KOPT-K1 (cell line): Measurements from ENCODE around the gene HIPK4.
"Not testable (repeated sequence)": the region's sequence is repeated elsewhere in the genome, so short reads cannot be mapped to it uniquely, and the experiment has no call there.

Source experiments
- H3K27ac ChIP-seq: fragments of 200-600 bp; sonication (generic); 2 replicates; pipeline ENCODE4 v1.5.1; 2016; ENCODE audit warnings: antibody characterized with exemption, mild to moderate bottlenecking, low read depth, low read length; ENCODE audit not compliant: poor library complexity, severe bottlenecking
- H3K36me3 ChIP-seq: fragments of 200-600 bp; sonication (generic); 2 replicates; pipeline ENCODE4 v1.5.1; 2017; ENCODE audit warnings: antibody characterized with exemption, mild to moderate bottlenecking, low read length, moderate library complexity; ENCODE audit not compliant: insufficient read depth
- H3K9me3 ChIP-seq: fragments of 200-600 bp; sonication (generic); 2 replicates; pipeline ENCODE4 v1.5.1; 2017; ENCODE audit warnings: antibody characterized with exemption, low read length, mild to moderate bottlenecking; ENCODE audit not compliant: insufficient read depth, poor library complexity, severe bottlenecking

Gene HIPK4

DNA sequence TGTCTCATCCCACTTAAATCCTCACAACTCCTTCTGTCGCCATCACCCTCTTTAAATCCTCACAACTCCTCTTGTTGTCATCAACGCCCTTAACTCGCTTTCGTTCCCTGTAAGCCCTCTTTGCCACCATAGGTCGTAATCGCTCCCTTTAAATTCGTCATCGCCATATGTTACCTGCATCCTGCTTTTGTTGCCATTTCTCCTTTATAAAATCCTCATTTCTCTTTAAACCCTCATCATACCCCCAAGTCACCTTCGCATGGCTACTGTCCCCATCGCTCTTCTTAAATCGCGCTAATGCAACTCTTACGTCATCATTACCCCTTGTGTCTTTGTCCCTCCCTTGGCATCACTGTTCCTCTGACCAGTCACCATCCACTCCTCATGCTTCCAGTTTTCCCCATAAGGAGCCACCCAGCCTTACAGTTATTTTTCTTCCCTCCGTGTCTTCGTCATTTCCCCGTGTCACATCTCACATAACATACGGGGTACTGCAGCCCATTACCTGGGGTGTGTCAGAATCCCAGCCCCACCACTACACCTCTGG lies 40.9 kb downstream of the HIPK4 start:
- Histone ChIP-seq H3K27ac (peak overlapping the region; percentile 29), H3K9me3 (no peaks in the 10 kb centered on the region), H3K36me3 (peaks cover 5% of the 10 kb centered on the region; the same call in 1 of the 2 replicates)

DNA sequence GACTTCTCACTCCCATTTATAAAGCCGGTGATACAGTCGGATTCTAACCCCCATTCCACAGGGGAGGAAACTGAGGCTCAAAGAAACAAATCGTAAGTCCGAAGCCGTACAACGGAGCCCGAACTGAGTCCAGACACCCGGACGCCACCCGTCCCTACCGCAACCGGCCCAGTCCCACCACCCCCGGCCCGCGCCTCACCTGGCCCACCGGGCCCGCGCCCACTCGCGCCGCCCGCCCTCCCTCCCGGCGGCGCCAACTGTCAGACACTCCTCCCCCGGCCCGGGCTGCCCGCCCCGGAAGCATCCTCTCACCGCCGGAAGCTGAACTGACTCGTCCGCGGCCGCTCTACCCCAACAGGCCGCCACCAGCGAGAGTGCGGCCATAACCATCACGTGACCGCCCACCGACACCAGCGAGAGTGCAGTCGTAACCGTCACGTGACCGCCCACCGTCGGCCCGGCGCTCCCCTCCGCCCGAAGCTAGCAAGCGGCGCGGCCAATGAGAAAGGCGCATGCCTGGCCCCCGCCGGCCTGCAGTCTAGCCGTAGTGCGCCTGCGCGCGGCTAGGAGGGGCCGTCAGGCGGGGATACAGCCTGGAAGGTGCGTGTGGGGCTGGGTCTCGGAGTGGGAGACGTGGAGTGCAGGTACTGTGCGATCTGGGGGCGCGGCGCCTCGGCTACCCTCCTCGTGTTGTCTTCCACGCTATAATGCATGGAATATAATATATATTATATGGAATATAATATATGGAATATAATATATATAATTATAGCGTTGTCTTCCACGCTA lies 41.7 kb downstream of the HIPK4 start, which contains the start of the genes C19orf47 and PLD3:
Gene C19orf47, minus strand, starts transcription at position 273 of the 789 bp plus-strand sequence. CDS start 6,540 bp downstream, outside the sequence.
Gene PLD3, plus strand, starts transcription at position 571 of the 789 bp plus-strand sequence. CDS start 17,789 bp downstream, outside the sequence.
- Histone ChIP-seq H3K36me3 (peaks cover 6% of the 10 kb centered on the region; the same call in 1 of the 2 replicates), H3K9me3 (no peaks in the 10 kb centered on the region), H3K27ac (peak within 1 kb of the TSS; percentile 74)

DNA sequence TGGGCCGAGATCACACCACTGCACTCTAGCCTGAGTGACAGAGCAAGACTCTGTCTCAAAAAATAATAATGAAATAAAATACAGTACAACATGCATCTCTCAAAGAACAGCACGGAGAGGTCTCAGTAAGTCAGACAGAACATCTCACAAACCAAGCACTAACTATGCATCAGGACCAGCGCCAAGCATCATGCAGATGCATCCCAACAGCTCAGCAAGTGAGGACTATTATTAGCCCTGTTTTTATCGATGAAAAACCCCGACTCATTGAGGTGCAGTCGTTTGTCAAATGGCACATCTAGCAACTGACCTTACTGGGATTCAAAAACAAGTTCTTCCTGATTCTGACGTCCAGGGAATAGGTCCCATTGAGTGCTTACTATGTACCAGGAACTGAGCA lies 45.6 kb downstream of the HIPK4 start:
- H3K9me3 ChIP-seq, result no peaks in the 10 kb centered on the region
- H3K36me3 ChIP-seq, result peaks cover 35% of the 10 kb centered on the region
- no peak overlapping the region for H3K27ac ChIP-seq

DNA sequence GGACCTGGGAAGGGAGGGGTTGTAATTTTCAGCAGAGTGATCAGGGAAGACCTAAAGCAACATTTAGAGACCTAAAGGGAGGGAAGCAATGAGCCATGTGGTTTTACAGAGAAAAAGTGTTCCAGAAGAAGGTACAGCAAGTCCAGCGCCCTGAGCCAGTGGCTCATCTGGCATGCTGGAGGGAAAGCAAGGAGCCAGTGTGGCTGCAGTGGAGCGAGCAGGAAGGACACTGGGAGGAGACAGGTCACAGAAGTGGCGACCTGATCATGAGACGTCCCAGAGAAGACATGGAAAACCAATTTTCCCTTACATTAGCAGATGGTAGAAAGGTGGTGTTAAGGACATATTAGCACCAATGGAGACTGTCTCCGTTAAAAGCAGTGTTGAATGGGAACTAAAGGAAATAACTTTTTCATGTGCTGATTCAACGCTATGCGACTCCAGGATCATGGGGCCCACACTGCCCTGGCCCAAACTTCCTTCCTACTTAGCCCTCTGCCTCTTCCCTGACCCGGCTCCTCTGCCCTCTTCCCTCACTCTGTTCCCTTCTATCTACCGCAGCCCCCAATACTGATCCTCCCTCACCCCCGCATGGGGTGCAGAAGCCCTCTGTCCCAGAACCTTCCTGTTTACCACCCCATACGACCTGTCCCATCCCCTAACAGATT lies 47.2 kb downstream of the HIPK4 start:
- Histone ChIP-seq H3K36me3 (peaks cover 49% of the 10 kb centered on the region), H3K27ac (no peak overlapping the region), H3K9me3 (no peaks in the 10 kb centered on the region)

- Histone ChIP-seq H3K36me3 (peaks cover 57% of the 10 kb centered on the region), H3K27ac (no peak overlapping the region), H3K9me3 (no peaks in the 10 kb centered on the region)
Observed at GRCh38 chr19:40341601-40342482, 48.1 kb downstream of the HIPK4 start.

- no peak overlapping the region for H3K27ac ChIP-seq
- H3K9me3 ChIP-seq, result no peaks in the 10 kb centered on the region
- peaks cover 77% of the 10 kb centered on the region for H3K36me3 ChIP-seq
Observed at GRCh38 chr19:40339018-40339728, 50.8 kb downstream of the HIPK4 start.

DNA sequence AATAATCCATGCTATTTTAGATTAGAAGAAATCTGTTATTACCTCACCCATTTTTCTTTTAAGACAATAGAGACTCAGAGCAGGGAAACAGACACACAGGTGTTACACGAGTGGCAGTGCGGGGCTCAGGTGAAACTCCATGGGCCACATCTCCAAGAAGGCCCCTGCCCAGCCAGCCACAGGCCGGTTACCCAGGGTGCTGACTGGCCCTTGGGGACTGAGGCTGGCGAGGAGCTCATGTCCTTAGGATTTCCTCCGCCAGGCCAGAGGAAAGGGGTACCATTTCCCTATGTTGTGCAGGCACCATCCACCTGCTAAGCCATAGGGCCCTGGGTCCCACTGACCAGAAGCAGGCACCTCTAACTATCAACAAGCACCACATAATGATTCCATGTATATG lies 52.4 kb downstream of the HIPK4 start:
- Histone ChIP-seq H3K27ac (no peak overlapping the region), H3K9me3 (no peaks in the 10 kb centered on the region), H3K36me3 (peaks cover 86% of the 10 kb centered on the region)

DNA sequence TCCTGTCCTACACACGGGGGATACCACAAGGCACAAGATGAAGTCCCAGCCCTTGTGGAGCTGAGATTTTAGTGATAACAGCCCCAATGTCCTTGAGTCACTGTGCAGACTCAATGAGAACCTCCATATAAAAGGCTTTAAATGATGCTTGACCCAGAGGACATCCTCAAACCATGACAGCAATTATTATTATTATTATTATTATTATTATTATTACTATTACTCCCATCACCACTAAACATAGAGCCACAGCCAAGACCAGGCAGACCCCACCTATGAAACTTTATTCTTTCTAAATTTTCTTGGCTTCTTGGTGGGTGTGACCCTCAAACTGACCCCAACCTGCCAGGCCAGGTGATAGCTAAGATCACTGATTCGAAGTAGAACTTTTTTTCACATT lies 52.9 kb downstream of the HIPK4 start:
- Histone ChIP-seq H3K36me3 (peaks cover 86% of the 10 kb centered on the region), H3K27ac (no peak overlapping the region), H3K9me3 (no peaks in the 10 kb centered on the region)

DNA sequence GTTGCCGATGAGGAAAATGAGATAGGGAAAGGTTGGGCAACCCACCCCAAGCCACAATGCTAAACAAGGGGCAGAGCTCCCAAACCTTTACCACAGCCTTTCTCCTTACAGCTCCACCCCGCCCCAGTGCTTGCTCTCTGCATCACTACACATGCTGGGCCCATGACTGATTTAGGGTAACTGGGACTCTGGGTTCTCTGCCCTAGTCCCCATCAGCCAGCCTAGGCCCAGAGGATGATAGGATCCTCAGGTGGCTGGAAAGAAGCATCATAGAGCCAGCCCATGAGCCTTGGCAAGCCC lies 53.4 kb downstream of the HIPK4 start:
- H3K9me3 ChIP-seq, result no peaks in the 10 kb centered on the region
- H3K27ac ChIP-seq, result no peak overlapping the region
- H3K36me3 ChIP-seq, result peaks cover 86% of the 10 kb centered on the region

DNA sequence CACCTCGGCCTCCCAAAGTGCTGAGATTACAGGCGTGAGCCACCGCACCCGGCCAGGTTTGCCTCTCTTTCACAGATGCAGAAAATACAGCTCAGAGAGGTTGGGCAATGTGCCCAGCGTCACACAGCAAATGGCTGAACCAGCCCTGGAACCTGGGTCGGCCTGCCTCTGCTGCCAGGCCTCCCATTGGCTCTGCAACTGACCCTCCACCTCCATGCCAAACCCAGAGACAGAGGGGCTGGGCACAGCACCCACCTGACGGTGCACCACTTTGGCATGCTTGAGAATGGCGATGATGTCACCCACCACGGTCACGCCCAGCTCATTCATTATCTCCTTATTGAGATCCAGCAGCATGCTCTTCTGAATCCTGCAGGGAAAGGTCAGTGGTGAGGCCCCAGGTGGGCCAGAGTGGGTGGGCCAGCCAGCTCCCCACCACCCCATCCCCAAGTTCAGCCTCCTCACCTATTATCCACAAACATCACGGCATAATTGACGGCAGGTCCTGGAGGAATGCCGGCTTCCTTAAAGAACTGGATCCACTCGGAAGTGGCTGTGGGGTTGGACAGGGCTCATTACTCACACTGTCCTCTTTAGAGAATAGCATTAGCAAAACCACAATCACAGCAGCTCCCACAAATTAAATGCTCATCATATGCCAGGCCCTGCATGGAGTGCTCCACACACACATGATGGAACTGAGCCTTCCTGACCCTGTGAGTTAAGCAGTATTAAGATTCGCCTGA lies 54.0 kb downstream of the HIPK4 start:
- H3K27ac ChIP-seq, result no peak overlapping the region
- no peaks in the 10 kb centered on the region for H3K9me3 ChIP-seq
- H3K36me3 ChIP-seq, result peaks cover 88% of the 10 kb centered on the region

DNA sequence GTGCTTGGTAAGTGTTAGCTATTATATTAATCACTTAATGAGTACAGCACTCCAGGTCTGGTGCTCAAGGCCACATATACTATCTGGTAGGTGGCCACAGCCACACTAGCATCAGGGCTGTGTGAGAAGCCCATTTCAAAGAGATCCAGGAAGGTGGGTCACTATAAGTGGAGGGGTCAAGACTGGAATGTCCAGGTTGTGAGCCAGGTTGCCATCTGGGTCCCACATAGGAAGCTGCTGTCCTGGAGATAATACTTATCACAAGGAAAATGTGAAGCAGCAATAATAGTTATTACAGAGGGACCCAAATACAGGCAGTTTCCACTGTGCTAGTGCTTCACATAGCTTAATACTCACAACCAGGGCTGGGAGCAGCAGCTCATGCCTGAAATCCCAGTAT lies 54.9 kb downstream of the HIPK4 start:
- Histone ChIP-seq H3K27ac (no peak overlapping the region), H3K36me3 (peaks cover 93% of the 10 kb centered on the region)

DNA sequence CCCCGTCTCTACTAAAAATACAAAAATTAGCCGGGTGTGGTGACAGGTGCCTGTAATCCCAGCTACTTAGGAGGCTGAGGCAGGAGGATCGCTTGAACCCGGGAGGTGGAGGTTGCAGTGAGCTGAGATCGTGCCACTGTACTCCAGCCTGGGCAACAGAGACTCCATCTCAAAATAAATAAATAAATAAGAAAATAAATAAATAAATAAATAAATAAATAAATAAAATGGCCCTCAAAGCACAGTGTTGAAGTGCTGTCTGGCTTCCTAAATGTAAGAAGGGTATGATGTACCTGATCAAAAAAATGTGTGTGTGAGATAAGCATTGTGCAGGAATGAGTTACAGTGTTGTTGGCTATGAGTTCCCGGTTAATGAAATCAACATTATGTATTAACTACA lies 56.9 kb downstream of the HIPK4 start:
- not testable (repeated sequence) for H3K9me3 ChIP-seq, H3K27ac ChIP-seq
- H3K36me3 ChIP-seq, result peaks cover 93% of the 10 kb centered on the region

More for the DNA sequence above, 54.9 kb downstream of the HIPK4 start:
- no peaks in the 10 kb centered on the region for H3K9me3 ChIP-seq

DNA sequence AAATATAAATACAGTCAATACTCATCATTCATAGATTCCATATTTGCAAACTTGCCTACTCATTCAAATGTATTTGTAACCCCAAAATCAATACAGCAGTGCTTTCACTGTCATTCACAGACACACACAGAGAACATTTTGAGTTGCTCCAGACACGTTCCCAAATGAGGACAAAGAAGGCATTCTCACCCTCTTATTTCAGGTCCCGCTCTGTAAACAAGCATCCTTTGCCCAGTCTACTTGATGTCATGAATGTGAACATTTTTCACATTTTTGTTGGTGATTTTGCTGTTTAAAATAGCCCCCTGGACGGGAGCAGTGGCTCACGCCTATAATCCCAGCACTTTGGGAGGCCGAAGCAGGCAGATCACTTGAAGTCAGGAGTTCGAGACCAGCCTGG lies 57.3 kb downstream of the HIPK4 start:
- H3K36me3 ChIP-seq, result peaks cover 94% of the 10 kb centered on the region
- no peaks in the 10 kb centered on the region for H3K9me3 ChIP-seq
- no peak overlapping the region for H3K27ac ChIP-seq

- Histone ChIP-seq H3K36me3 (peaks cover 93% of the 10 kb centered on the region), H3K9me3 (no peaks in the 10 kb centered on the region), H3K27ac (no peak overlapping the region)
Observed at GRCh38 chr19:40331052-40331451, 58.9 kb downstream of the HIPK4 start.
